T-cell (primary cell): ENCODE measurements around the gene MLX. TPM values are rescaled to one million over a fixed set of nuclear protein-coding genes. Genes with fewer than 3 reads are reported as not detected.
A peak's percentile ranks its signal among the peaks of the same experiment; 100 is the strongest.

Source experiments
- ATAC-seq, 4 experiments: fragments of 200-7000 bp in 3 of 4; fragments of 150-1000 bp in 1 of 4; cut with Tn5 transposase; replicated peaks in 1 of 4; 1 replicate in 3 of 4; 2 replicates in 1 of 4; pipeline ENCODE4 v1.10.0; 2021; ENCODE audit warnings: moderate library complexity in 3 of 4, mild to moderate bottlenecking in 2 of 4, moderate number of reproducible peaks in 1 of 4
- CTCF ChIA-PET, 2 donors: fragments of 300-600 bp; sonication (Branson Sonifier 250); formaldehyde crosslinking; loops; one replicate each; lab custom pipeline; 2022; ENCODE audit warnings: antibody characterized with exemption in 2 of 2; lab: Charles Lee
- POLR2A ChIA-PET, 2 donors: fragments of 300-600 bp; sonication (Branson Sonifier 250); formaldehyde crosslinking; loops; one replicate each; lab custom pipeline; 2022; ENCODE audit warnings: antibody characterized with exemption in 2 of 2; lab: Charles Lee
- DNase-seq, 35 experiments: peaks; one replicate each; pipeline versions ENCODE4 v3.0.0 to v3.0.0-alpha.2; 2013 to 2023
- H3K27ac ChIP-seq: one replicate; pipeline ENCODE4 v1.5.1; 2013; ENCODE audit warnings: low read length
- H3K27me3 ChIP-seq, 2 experiments: replicated peaks in 1 of 2; 1 replicate in 1 of 2; 2 replicates in 1 of 2; pipeline versions ENCODE4 v1.6.1 to v1.7.0; 2013; ENCODE audit warnings: low read length in 1 of 2, mixed read lengths in 1 of 2; ENCODE audit not compliant: control insufficient read depth in 2 of 2, insufficient read depth in 2 of 2; ENCODE audit errors: extremely low read depth in 1 of 2
- H3K36me3 ChIP-seq, 2 donors: 1 replicate in 1 of 2; 2 replicates in 1 of 2; pipeline versions ENCODE4 v1.6.1 to v1.7.0; 2013; ENCODE audit warnings: low read length in 1 of 2; ENCODE audit not compliant: control insufficient read depth in 2 of 2, insufficient read depth in 1 of 2; ENCODE audit errors: extremely low read depth in 1 of 2
- H3K4me1 ChIP-seq, 2 experiments: 1 replicate in 1 of 2; 2 replicates in 1 of 2; pipeline versions ENCODE4 v1.6.1 to v1.7.0; 2013; ENCODE audit warnings: low read length in 2 of 2, mixed read lengths in 1 of 2; ENCODE audit not compliant: insufficient read depth in 2 of 2, control insufficient read depth in 1 of 2; ENCODE audit errors: extremely low read depth in 1 of 2
- H3K4me3 ChIP-seq, 2 donors: 1 replicate in 1 of 2; 2 replicates in 1 of 2; pipeline versions ENCODE4 v1.5.1 to v1.7.0; 2013; ENCODE audit warnings: mild to moderate bottlenecking in 2 of 2, low read length in 1 of 2, moderate library complexity in 1 of 2; ENCODE audit not compliant: control insufficient read depth in 1 of 2; ENCODE audit errors: extremely low read depth in 1 of 2
- H3K9me3 ChIP-seq: 2 replicates; pipeline ENCODE4 v1.7.0; 2013
- H3K27ac Mint-ChIP-seq, 2 donors: one replicate each; pipeline ENCODE4 v1.8.0; 2020 to 2021; ENCODE audit warnings: mild to moderate bottlenecking in 2 of 2, mixed read lengths in 2 of 2
- H3K27me3 Mint-ChIP-seq, 2 donors: one replicate each; pipeline ENCODE4 v1.8.0; 2021 to 2022; ENCODE audit warnings: mixed read lengths in 2 of 2
- H3K36me3 Mint-ChIP-seq: one replicate; pipeline ENCODE4 v1.8.0; 2021; ENCODE audit warnings: mixed read lengths
- H3K4me1 Mint-ChIP-seq, 3 donors: one replicate each; pipeline ENCODE4 v1.8.0; 2020 to 2022; ENCODE audit warnings: mixed read lengths in 3 of 3, mild to moderate bottlenecking in 1 of 3
- H3K4me3 Mint-ChIP-seq, 3 donors: one replicate each; pipeline ENCODE4 v1.8.0; 2020 to 2022; ENCODE audit warnings: mild to moderate bottlenecking in 3 of 3, mixed read lengths in 3 of 3, moderate library complexity in 3 of 3
- H3K9me3 Mint-ChIP-seq, 3 donors: one replicate each; pipeline ENCODE4 v1.8.0; 2020 to 2022; ENCODE audit warnings: mixed read lengths in 3 of 3
- WGBS: methylation state at CpG from one replicate; pipeline ENCODE4 v1.1.5; 2013; ENCODE audit warnings: missing lambda C conversion rate; ENCODE audit not compliant: insufficient coverage; 5-methylcytosine and 5-hydroxymethylcytosine counted together
- total RNA-seq, 35 experiments: library from RNA in 6 of 35; stranded (reverse) in 6 of 35; fragments of 120-200 nt in 1 of 35; gene quantifications; one replicate each; pipeline versions ENCODE4 v1.2.1 to v1.2.4 and lab custom pipeline; 2013 to 2026

Gene MLX
- total RNA-seq, 5 donors from 2014 or later (not counting 1 experiment from before 2014, with no cell fraction given) = 31.4 to 68.9 (median 61.2) TPM

DNA sequence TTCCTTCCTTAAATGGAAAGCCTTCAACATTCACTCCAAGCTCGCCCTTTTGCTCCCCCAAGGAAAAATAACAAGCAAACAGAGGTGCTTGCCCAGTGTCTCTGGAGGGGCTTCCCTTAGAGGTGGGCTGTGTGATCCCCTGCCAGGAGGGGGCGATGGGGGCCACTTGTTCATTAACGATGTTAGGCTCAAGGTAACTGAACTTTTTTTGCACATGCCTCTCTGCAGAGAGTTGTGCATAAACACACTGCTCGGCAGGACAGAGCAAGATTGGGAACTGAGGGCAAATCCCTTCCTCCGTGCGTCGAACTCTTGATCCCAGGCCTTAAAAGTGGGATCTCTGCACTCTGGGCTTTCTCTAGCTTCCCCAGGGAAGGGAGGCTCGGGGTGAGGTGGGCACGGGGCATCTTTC is 46.4 kb upstream of the MLX start:
- POLR2A ChIA-PET = interaction anchor here in 1 of 2 donors (0.7 kb wide), 1 partner anchor 55 kb away, joined by 5 read pairs; no protein-coding TSS in a partner anchor
- Mint-ChIP-seq H3K9me3 (no peaks in the 10 kb centered on the region), H3K27me3 (no peaks in the 10 kb centered on the region), H3K4me3 (no peak overlapping the region), H3K4me1 (peaks cover 5 to 6% (median 6%) of the 10 kb centered on the region in 3 donors), H3K27ac (no peak overlapping the region), H3K36me3 (peaks cover 16% of the 10 kb centered on the region)
- CTCF ChIA-PET = interaction anchor here (0.7 to 2.0 kb wide), 4 partner anchors 10 to 84 kb away, joined by 3 to 7 read pairs (median 4); no protein-coding TSS in a partner anchor
- DNase-seq = peak in 11 of 35 experiments; percentile 24 to 45 (median 30)
- Histone ChIP-seq H3K4me3 (no peak overlapping the region), H3K36me3 (no peaks in the 10 kb centered on the region), H3K4me1 (peaks cover 2 to 13% of the 10 kb centered on the region in 2 experiments), H3K9me3 (no peaks in the 10 kb centered on the region), H3K27ac (no peak overlapping the region), H3K27me3 (peaks cover 0 to 18% of the 10 kb centered on the region in 2 experiments)
- WGBS = 78% methylated on average over 6 of the region's 9 CpGs
- ATAC-seq = no peak

- no peak for ATAC-seq
- WGBS = no CpG with 5 or more reads among the region's 8 CpGs
- Mint-ChIP-seq H3K27ac (no peak overlapping the region), H3K9me3 (no peaks in the 10 kb centered on the region), H3K36me3 (peaks cover 16% of the 10 kb centered on the region), H3K4me3 (no peak overlapping the region), H3K4me1 (peaks cover 5 to 6% (median 6%) of the 10 kb centered on the region in 3 donors), H3K27me3 (no peaks in the 10 kb centered on the region)
- no peak for DNase-seq
- H3K27ac ChIP-seq = no peak overlapping the region
- peaks cover 0 to 19% of the 10 kb centered on the region in 2 experiments for H3K27me3 ChIP-seq
- ChIA-PET POLR2A (interaction anchor here in 1 of 2 donors (0.7 kb wide), 1 partner anchor 56 kb away, joined by 5 read pairs; no protein-coding TSS in a partner anchor), CTCF (interaction anchor here (0.7 to 2.0 kb wide), 3 partner anchors 9 to 84 kb away, joined by 4 to 7 read pairs (median 4); no protein-coding TSS in a partner anchor)
- H3K4me3 ChIP-seq = no peak overlapping the region
- no peaks in the 10 kb centered on the region for H3K9me3 ChIP-seq
- peaks cover 2 to 13% of the 10 kb centered on the region in 2 experiments for H3K4me1 ChIP-seq
- no peaks in the 10 kb centered on the region for H3K36me3 ChIP-seq
Measured at GRCh38 chr17:42521036-42521435, 45.9 kb upstream of the MLX start.

- peaks cover 0 to 23% of the 10 kb centered on the region in 2 experiments for H3K27me3 ChIP-seq
- H3K36me3 ChIP-seq = no peaks in the 10 kb centered on the region
- Mint-ChIP-seq H3K4me1 (peaks cover 5 to 6% (median 6%) of the 10 kb centered on the region in 3 donors), H3K27me3 (no peaks in the 10 kb centered on the region), H3K36me3 (peaks cover 16% of the 10 kb centered on the region), H3K27ac (no peak overlapping the region), H3K9me3 (no peaks in the 10 kb centered on the region), H3K4me3 (no peak overlapping the region)
- ATAC-seq (no peak), DNase-seq (no peak)
- H3K4me1 ChIP-seq = peaks cover 2 to 13% of the 10 kb centered on the region in 2 experiments
- ChIA-PET POLR2A (no interaction called here), CTCF (interaction anchor here in 1 of 2 donors (2.0 kb wide), 1 partner anchor 8 kb away, joined by 7 read pairs; no protein-coding TSS in a partner anchor)
- no peak overlapping the region for H3K4me3 ChIP-seq
- 98% methylated on average over 9 of the region's 11 CpGs for WGBS
- no peak overlapping the region for H3K27ac ChIP-seq
- H3K9me3 ChIP-seq = no peaks in the 10 kb centered on the region
Measured at GRCh38 chr17:42521666-42522262, 45.1 kb upstream of the MLX start.

GRCh38 chr17:42522263-42522790 is 44.6 kb upstream of the MLX start:
- CTCF ChIA-PET = no interaction called here
- Mint-ChIP-seq H3K9me3 (no peaks in the 10 kb centered on the region), H3K27ac (no peak overlapping the region), H3K36me3 (peaks cover 16% of the 10 kb centered on the region), H3K4me3 (no peak overlapping the region), H3K4me1 (peaks cover 8 to 10% (median 9%) of the 10 kb centered on the region in 3 donors), H3K27me3 (no peaks in the 10 kb centered on the region)
- Histone ChIP-seq H3K27ac (no peak overlapping the region), H3K4me3 (no peak overlapping the region), H3K36me3 (no peaks in the 10 kb centered on the region), H3K27me3 (peaks cover 0 to 23% of the 10 kb centered on the region in 2 experiments), H3K4me1 (peaks cover 1 to 15% of the 10 kb centered on the region in 2 experiments), H3K9me3 (no peaks in the 10 kb centered on the region)
- 100% methylated on average over 2 of the region's 9 CpGs for WGBS
- POLR2A ChIA-PET = no interaction called here
- DNase-seq (no peak), ATAC-seq (no peak)

GRCh38 chr17:42522798-42523278 is 44.1 kb upstream of the MLX start:
- WGBS = 96% methylated on average over 4 of the region's 8 CpGs
- ATAC-seq = no peak
- CTCF ChIA-PET = no interaction called here

DNA sequence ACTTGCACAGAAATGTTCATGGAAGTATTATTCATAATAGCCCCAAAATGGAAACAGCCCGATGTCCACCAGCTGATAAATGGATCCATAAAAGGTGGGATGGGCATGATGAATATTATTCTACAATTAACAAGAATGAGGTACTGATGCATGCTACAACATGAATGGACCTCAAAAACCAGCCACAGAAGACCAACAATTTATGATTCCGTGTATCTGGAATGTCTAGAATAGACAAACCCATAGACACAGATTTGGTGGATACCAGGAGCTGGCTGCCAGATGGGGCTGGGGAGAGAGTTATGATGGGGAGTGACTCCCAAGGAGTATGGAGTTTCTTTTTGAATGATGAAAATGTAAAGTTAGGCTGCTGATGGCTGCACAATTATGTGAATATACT is 41.7 kb upstream of the MLX start:
- Mint-ChIP-seq H3K36me3 (peaks cover 16% of the 10 kb centered on the region), H3K9me3 (no peaks in the 10 kb centered on the region), H3K27me3 (no peaks in the 10 kb centered on the region), H3K27ac (no peak overlapping the region), H3K4me3 (no peak overlapping the region), H3K4me1 (peaks cover 15 to 20% (median 20%) of the 10 kb centered on the region in 3 donors)
- ATAC-seq (no peak), DNase-seq (no peak)
- POLR2A ChIA-PET = interaction anchor here in 1 of 2 donors (0.6 kb wide), 1 partner anchor 205 kb away, joined by 9 read pairs; no protein-coding TSS in a partner anchor
- no peaks in the 10 kb centered on the region for H3K9me3 ChIP-seq
- H3K36me3 ChIP-seq = no peaks in the 10 kb centered on the region
- peaks cover 0 to 23% of the 10 kb centered on the region in 2 experiments for H3K27me3 ChIP-seq
- no peak overlapping the region for H3K27ac ChIP-seq
- no peak overlapping the region for H3K4me3 ChIP-seq
- H3K4me1 ChIP-seq = peaks cover 12 to 32% of the 10 kb centered on the region in 2 experiments
- WGBS = no CpG with 5 or more reads among the region's 2 CpGs
- CTCF ChIA-PET = no interaction called here

More at GRCh38 chr17:42522798-42523278, 44.1 kb upstream of the MLX start:
- Mint-ChIP-seq H3K27me3 (no peaks in the 10 kb centered on the region), H3K36me3 (peaks cover 16% of the 10 kb centered on the region), H3K9me3 (no peaks in the 10 kb centered on the region), H3K27ac (no peak overlapping the region), H3K4me3 (no peak overlapping the region), H3K4me1 (peaks cover 5 to 8% (median 7%) of the 10 kb centered on the region in 3 donors)
- no peak overlapping the region for H3K4me3 ChIP-seq
- H3K27ac ChIP-seq = no peak overlapping the region
- DNase-seq = no peak
- POLR2A ChIA-PET = no interaction called here
- peaks cover 0 to 16% of the 10 kb centered on the region in 2 experiments for H3K4me1 ChIP-seq
- no peaks in the 10 kb centered on the region for H3K36me3 ChIP-seq
- H3K9me3 ChIP-seq = no peaks in the 10 kb centered on the region
- peaks cover 0 to 23% of the 10 kb centered on the region in 2 experiments for H3K27me3 ChIP-seq
